NB4 (cell line): ENCODE results near the gene FNDC5.
"Not testable (repeated sequence)": the region's sequence is repeated elsewhere in the genome, so short reads cannot be mapped to it uniquely, and the experiment has no call there.

ENCODE experiments used
- DNase-seq: peaks from one replicate; pipeline ENCODE4 v3.0.0; 2010; ENCODE audit warnings: low read depth
- H3K4me3 ChIP-seq: one replicate; pipeline ENCODE4 v1.5.1; 2011; ENCODE audit warnings: mild to moderate bottlenecking, low read depth, low read length, moderate library complexity
- MYC ChIP-seq: IDR thresholded peaks from 2 replicates; pipeline ENCODE4 v1.6.1; 2011; ENCODE audit warnings: low read depth, low read length
- POLR2A ChIP-seq: IDR thresholded peaks from 2 replicates; pipeline ENCODE4 v1.6.1; 2011; ENCODE audit warnings: mild to moderate bottlenecking; ENCODE audit not compliant: insufficient read length; ENCODE audit errors: extremely low read depth
- TF ChIP-seq, protein P1 (sequence below): IDR thresholded peaks from one replicate; pipeline ENCODE4 v1.5.1; 2012; ENCODE audit warnings: low read depth, low read length
- TF ChIP-seq, protein P2 (sequence below): IDR thresholded peaks from 2 replicates; pipeline ENCODE4 v1.6.1; 2011; ENCODE audit warnings: low read depth, low read length

The FNDC5 gene

DNA sequence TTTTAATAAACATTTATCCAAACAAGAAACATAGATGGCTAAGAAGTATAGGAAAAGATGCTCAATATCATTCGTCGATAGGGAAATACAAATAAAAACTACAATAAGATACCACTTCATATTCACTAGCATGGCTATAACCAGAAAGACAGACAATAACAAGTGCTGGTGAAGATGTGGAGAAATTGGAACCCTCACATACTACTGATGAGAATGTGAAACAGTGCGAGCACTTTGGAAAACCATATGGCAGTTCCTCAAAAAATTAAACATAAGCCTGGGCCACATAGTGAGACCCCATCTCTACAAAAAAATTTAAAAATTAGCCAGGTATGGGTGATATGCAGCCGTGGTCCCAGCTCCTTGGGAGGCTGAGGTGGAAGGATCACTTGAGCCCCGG is 39.6 kb upstream of the FNDC5 start:
- TF ChIP-seq, protein P1, sequence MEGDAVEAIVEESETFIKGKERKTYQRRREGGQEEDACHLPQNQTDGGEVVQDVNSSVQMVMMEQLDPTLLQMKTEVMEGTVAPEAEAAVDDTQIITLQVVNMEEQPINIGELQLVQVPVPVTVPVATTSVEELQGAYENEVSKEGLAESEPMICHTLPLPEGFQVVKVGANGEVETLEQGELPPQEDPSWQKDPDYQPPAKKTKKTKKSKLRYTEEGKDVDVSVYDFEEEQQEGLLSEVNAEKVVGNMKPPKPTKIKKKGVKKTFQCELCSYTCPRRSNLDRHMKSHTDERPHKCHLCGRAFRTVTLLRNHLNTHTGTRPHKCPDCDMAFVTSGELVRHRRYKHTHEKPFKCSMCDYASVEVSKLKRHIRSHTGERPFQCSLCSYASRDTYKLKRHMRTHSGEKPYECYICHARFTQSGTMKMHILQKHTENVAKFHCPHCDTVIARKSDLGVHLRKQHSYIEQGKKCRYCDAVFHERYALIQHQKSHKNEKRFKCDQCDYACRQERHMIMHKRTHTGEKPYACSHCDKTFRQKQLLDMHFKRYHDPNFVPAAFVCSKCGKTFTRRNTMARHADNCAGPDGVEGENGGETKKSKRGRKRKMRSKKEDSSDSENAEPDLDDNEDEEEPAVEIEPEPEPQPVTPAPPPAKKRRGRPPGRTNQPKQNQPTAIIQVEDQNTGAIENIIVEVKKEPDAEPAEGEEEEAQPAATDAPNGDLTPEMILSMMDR: no peak
- TF ChIP-seq POLR2A: no peak
- TF ChIP-seq, protein P2, sequence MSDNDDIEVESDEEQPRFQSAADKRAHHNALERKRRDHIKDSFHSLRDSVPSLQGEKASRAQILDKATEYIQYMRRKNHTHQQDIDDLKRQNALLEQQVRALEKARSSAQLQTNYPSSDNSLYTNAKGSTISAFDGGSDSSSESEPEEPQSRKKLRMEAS: no peak
- no peak for TF ChIP-seq MYC

DNA sequence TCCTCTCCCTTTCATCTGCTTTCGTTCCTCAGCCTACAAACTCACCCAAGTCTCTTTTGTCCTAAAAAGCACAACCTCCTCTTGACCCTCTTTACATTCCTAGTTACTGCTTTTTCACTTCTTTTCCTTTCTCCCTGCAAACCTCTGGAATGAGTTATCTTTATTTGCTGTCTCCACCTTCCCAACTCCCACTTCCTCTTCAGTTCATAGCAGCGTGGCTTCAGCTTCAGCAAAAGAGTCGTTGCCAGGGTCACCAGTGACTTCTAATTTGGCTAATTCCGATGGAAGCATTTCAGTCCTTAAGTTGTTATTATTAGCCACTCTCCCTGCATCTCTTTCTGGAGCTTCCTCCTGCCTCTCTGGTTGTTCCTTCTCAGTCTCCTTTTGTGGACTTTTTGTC is 36.7 kb upstream of the FNDC5 start:
- no peak for DNase-seq

More for the DNA sequence above, 39.6 kb upstream of the FNDC5 start:
- no peak overlapping the region for H3K4me3 ChIP-seq
- DNase-seq: no peak

DNA sequence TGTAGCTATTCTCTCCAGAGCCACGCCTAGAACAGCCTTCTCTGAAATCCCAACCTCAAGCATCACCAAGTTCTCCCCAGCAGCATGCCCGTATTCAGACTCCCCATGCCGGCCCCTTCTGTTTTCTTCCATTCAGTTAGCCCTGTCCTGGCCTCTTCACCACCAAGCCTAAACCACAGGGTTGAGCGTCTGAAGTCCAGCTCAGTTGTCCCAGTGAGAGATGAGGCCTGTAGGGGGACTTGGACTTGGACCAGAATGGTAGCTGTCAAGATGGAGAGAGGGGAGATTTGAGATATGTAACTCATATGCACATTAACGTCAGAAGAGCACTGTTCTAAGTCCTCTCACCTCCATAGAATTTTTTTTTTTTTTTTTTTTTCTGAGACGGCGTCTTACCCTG is 35.9 kb upstream of the FNDC5 start:
- DNase-seq: no peak
- no peak overlapping the region for H3K4me3 ChIP-seq
- TF ChIP-seq MYC (no peak), POLR2A (no peak)
- TF ChIP-seq, protein P2: no peak
- TF ChIP-seq, protein P1: no peak

More for the DNA sequence above, 36.7 kb upstream of the FNDC5 start:
- no peak for TF ChIP-seq POLR2A
- TF ChIP-seq, protein P1: no peak
- no peak for TF ChIP-seq MYC
- TF ChIP-seq, protein P2: no peak
- H3K4me3 ChIP-seq: no peak overlapping the region

DNA sequence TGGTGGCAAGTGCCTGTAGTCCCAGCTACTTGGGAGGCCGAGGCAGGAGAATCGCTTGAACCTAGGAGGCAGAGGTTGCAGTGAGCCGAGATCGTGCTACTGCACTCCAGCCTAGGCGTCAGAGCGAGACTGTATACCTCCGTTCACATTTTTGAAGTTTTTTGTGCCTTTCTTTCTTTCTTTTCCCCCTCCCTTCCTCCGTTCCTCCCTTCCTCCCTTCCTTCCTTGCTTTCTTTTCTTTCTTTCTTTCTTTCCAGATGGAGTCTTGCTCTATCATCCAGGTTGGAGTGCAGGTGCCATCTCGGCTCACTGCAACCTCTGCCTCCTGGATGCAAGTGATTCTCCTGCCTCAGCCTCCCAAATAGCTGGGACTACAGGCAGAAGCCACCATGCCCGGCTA is 34.9 kb upstream of the FNDC5 start:
- not testable (repeated sequence) for DNase-seq, H3K4me3 ChIP-seq

DNA sequence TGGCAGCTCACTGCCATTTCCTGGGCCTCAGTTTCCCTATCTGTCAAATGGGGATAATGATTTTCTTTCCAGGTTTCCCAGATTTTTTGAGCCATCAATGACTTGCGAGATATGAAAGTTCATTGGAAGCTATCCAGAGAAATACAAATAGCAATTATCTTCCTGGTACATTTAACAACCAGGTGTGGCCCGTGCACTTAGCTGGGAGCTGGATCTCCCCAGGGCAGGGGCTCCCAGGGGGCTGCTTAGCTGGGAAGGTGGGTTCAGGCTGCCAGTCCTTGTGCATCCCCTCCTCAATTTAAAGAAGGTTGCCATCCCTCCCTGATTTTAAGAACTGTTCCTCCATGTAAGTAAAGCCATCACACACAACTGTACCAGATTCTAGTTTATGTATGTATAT is 34.1 kb upstream of the FNDC5 start:
- no peak for TF ChIP-seq POLR2A
- TF ChIP-seq MYC: no peak
- TF ChIP-seq, protein P2: no peak
- TF ChIP-seq, protein P1: no peak
- no peak overlapping the region for H3K4me3 ChIP-seq
- DNase-seq: no peak

DNA sequence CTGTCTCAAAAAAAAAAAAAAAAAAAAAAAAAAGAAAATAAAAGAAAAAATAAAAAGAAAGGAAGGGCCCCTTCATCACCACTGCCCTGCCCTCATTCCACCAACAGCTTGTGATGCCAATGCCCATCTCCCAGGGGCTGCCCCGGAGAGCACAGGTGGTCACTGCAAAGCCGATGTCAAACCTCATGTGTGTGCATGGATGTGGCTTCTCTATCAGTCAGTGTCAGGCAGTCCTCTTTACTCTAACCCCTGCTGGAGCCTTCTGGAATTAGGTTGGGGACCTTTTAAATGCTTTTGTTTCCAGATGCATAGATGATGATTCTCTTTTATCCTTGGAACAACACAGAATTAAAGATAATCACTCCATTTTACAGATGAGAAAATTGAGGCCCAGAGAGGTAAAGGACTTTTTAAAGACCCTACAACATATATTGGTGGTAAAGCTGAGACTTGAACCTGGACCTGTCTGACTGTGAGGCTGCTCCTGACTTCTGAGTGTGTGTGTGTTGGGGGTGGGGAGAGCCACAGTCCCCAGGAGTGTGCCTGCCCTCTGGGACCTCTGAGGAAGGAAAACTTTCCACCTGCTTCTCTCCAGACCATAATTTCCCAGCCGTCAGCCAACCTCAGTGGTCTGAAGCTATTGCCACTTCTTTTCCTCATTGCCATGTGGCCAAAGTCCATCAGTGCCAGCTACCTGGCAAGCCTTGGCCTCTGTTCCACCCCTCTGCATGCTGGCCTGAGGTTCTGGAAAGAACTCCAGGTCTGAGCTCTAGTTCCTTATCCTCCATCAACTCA is 33.5 kb upstream of the FNDC5 start:
- TF ChIP-seq, protein P2: no peak
- TF ChIP-seq POLR2A: no peak
- no peak overlapping the region for H3K4me3 ChIP-seq
- no peak for DNase-seq

DNA sequence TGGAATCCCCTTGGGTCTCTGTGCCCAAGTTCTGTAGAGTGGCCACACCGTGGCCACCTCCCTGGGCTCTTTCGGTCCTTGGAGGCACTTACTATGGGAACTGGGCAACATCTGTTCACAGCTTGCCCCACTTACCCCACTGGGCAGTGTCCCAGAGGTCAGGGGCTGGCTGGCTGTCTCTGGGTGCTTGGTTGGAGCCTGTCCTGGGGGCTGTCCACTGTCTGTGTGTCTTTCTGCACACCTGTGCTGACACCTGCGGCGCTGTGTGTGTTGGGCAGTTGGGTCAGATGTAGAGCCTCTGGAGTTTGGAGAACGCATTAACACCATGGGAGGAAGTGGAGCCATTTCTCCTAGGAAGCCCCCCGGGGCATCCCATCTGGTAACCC is 31.8 kb upstream of the FNDC5 start:
- TF ChIP-seq MYC: no peak
- TF ChIP-seq, protein P1: no peak
- TF ChIP-seq, protein P2: no peak
- no peak for TF ChIP-seq POLR2A

More for the DNA sequence above, 31.8 kb upstream of the FNDC5 start:
- no peak for DNase-seq
- no peak overlapping the region for H3K4me3 ChIP-seq
